SH-SY5Y (cell line): ENCODE results near the gene RHBG.

Experiments used
- GATA2 ChIP-seq: IDR thresholded peaks from 2 replicates; pipeline ENCODE4 v1.6.1; 2011; ENCODE audit warnings: mild to moderate bottlenecking, low read depth, low read length
- GATA3 ChIP-seq: IDR thresholded peaks from 2 replicates; pipeline ENCODE4 v1.6.1; 2011; ENCODE audit warnings: low read depth, mild to moderate bottlenecking, low read length, moderate library complexity

DNA sequence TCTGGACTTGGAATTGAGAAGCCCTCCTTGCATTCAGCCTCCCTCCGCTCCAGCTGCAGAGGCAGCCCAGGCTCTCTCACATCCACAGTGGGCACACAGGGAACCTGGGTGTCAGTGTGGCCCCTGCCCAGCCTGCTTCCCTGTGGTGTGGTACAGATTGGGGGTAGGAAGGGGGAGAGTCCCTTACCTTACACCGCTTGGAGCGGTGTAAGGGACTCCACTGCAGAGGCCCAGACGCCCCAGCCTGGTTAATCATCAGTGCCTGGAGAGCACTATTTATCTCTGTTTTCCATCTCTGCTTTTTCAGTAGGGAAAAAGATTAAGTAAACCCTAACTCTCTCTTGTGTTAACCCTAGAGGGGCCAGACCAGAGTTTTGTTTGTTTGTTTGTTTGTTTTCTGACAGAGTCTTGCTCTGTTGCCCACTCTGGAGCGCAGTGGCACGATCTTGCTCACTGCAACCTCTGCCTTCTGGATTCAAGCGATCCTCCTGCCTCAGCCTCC, 803 bp upstream of the RHBG start:
- 0 out of 2 replicates have a peak, but pooled peaks have one; percentile 45 for TF ChIP-seq GATA3
- TF ChIP-seq GATA2: peak; percentile 90
